IMR-90 (cell line): Measurements from ENCODE around the gene GALNT16. TPM values are rescaled to one million over a fixed set of nuclear protein-coding genes. Genes with fewer than 3 reads are reported as not detected.

Source experiments
- ATAC-seq: fragments of 200-7000 bp; cut with Tn5 transposase; 2 replicates; pipeline ENCODE4 v1.9.1; 2020; ENCODE audit warnings: low read depth, mild to moderate bottlenecking, moderate library complexity
- BruUV-seq: library from RNA; stranded (reverse); fragments of 400-500 nt; replicated peaks from 2 replicates; lab custom pipeline; 2021; lab: Mats Ljungman, UMichigan
- CTCF ChIA-PET: fragments of 300-600 bp; formaldehyde crosslinking; extraction: SDS; loops from one replicate; lab custom pipeline; 2021; ENCODE audit warnings: antibody characterized with exemption; lab: Yijun Ruan, JAX
- POLR2A ChIA-PET: fragments of 300-600 bp; sonication (Branson Sonifier 250); formaldehyde crosslinking; loops from one replicate; lab custom pipeline; 2022; ENCODE audit warnings: antibody characterized with exemption; ENCODE audit not compliant: unreplicated experiment; lab: Charles Lee
- DNase-seq: peaks from one replicate; pipeline ENCODE4 v3.0.0; 2013
- H2AFZ ChIP-seq: replicated peaks from 2 replicates; pipeline ENCODE3; 2013; ENCODE audit warnings: low read length, mild to moderate bottlenecking; ENCODE audit not compliant: poor library complexity
- H2AK5ac ChIP-seq: 2 replicates; pipeline ENCODE4 v1.6.1; 2013; ENCODE audit warnings: low read depth, low read length, inconsistent platforms
- H2AK9ac ChIP-seq: replicated peaks from 2 replicates; pipeline ENCODE3; 2013; ENCODE audit warnings: mild to moderate bottlenecking, low read depth, low read length, moderate library complexity; ENCODE audit not compliant: poor library complexity
- H2BK120ac ChIP-seq: 2 replicates; pipeline ENCODE4 v1.6.1; 2013; ENCODE audit warnings: low read depth, low read length, inconsistent platforms
- H2BK15ac ChIP-seq: 3 replicates; pipeline ENCODE4 v1.6.1; 2013; ENCODE audit warnings: low read depth, low read length, inconsistent platforms
- H2BK20ac ChIP-seq: 2 replicates; pipeline ENCODE4 v1.6.1; 2013; ENCODE audit warnings: low read depth, mild to moderate bottlenecking, inconsistent platforms, low read length, moderate library complexity
- H2BK5ac ChIP-seq: 2 replicates; pipeline ENCODE4 v1.6.1; 2013; ENCODE audit warnings: mild to moderate bottlenecking, low read depth, low read length, inconsistent platforms; ENCODE audit not compliant: poor library complexity, severe bottlenecking
- H3K14ac ChIP-seq: replicated peaks from 2 replicates; pipeline ENCODE4 v1.6.1; 2013; ENCODE audit warnings: low read depth, low read length, inconsistent platforms
- H3K18ac ChIP-seq: 2 replicates; pipeline ENCODE4 v1.6.1; 2013; ENCODE audit warnings: low read depth, low read length, control low read depth
- H3K23ac ChIP-seq: 2 replicates; pipeline ENCODE4 v1.6.1; 2013; ENCODE audit warnings: low read depth, low read length, inconsistent platforms
- H3K27ac ChIP-seq: 2 replicates; pipeline ENCODE4 v1.5.1; 2013; ENCODE audit warnings: mild to moderate bottlenecking, control low read depth, low read length; ENCODE audit not compliant: insufficient read depth
- H3K27me3 ChIP-seq: 2 replicates; pipeline ENCODE4 v1.6.1; 2013; ENCODE audit warnings: low read length; ENCODE audit not compliant: control insufficient read depth, insufficient read depth
- H3K36me3 ChIP-seq: 2 replicates; pipeline ENCODE4 v1.6.1; 2013; ENCODE audit warnings: low read length, mixed read lengths; ENCODE audit not compliant: control insufficient read depth, insufficient read depth
- H3K4ac ChIP-seq: 2 replicates; pipeline ENCODE4 v1.6.1; 2013; ENCODE audit warnings: low read depth, low read length, inconsistent platforms
- H3K4me1 ChIP-seq: 2 replicates; pipeline ENCODE4 v1.6.1; 2013; ENCODE audit warnings: low read length, mixed read lengths; ENCODE audit not compliant: control insufficient read depth, insufficient read depth
- H3K4me2 ChIP-seq: 2 replicates; pipeline ENCODE4 v1.6.1; 2013; ENCODE audit warnings: low read depth, mild to moderate bottlenecking, control low read depth, low read length, moderate library complexity
- H3K4me3 ChIP-seq: 2 replicates; pipeline ENCODE4 v1.5.1; 2013; ENCODE audit warnings: low read depth, mild to moderate bottlenecking, control low read depth, low read length, moderate library complexity; ENCODE audit not compliant: insufficient read depth
- H3K56ac ChIP-seq: 2 replicates; pipeline ENCODE4 v1.6.1; 2013; ENCODE audit warnings: low read length, inconsistent platforms; ENCODE audit not compliant: insufficient read depth; ENCODE audit errors: extremely low read depth
- H3K79me1 ChIP-seq, 2 experiments: 2 replicates each; pipeline ENCODE4 v1.6.1; 2013; ENCODE audit warnings: low read length in 2 of 2, inconsistent platforms in 1 of 2, low read depth in 1 of 2
- H3K9ac ChIP-seq: 2 replicates; pipeline ENCODE4 v1.6.1; 2013; ENCODE audit warnings: low read depth, low read length, control low read depth
- H3K9me1 ChIP-seq: 2 replicates; pipeline ENCODE4 v1.6.1; 2013; ENCODE audit warnings: low read length, inconsistent platforms; ENCODE audit not compliant: insufficient read depth
- H3K9me3 ChIP-seq: 2 replicates; pipeline ENCODE4 v1.6.1; 2013; ENCODE audit warnings: low read length; ENCODE audit not compliant: control insufficient read depth, insufficient read depth
- H4K20me1 ChIP-seq: 2 replicates; pipeline ENCODE4 v1.6.1; 2013; ENCODE audit warnings: low read length, inconsistent platforms; ENCODE audit not compliant: insufficient read depth
- H4K5ac ChIP-seq: 2 replicates; pipeline ENCODE4 v1.6.1; 2013; ENCODE audit warnings: mild to moderate bottlenecking, low read depth, low read length, control low read depth
- H4K8ac ChIP-seq, 2 experiments: 2 replicates each; pipeline ENCODE4 v1.6.1; 2013; ENCODE audit warnings: low read depth in 2 of 2, low read length in 2 of 2, control low read depth in 1 of 2, inconsistent platforms in 1 of 2
- H4K91ac ChIP-seq: 2 replicates; pipeline ENCODE4 v1.6.1; 2013; ENCODE audit warnings: low read depth, low read length, inconsistent platforms; ENCODE audit not compliant: insufficient read depth
- CEBPB ChIP-seq: IDR thresholded peaks from 2 replicates; pipeline ENCODE4 v1.6.1; 2012; ENCODE audit warnings: low read depth, low read length, improper control_type of control experiment
- CHD1 ChIP-seq: IDR thresholded peaks from 2 replicates; pipeline ENCODE4 v1.6.1; 2012; ENCODE audit warnings: low read depth, low read length, improper control_type of control experiment
- MAZ ChIP-seq: IDR thresholded peaks from 2 replicates; pipeline ENCODE4 v1.6.1; 2012; ENCODE audit warnings: low read depth, mild to moderate bottlenecking, low read length, improper control_type of control experiment, moderate library complexity, borderline replicate concordance
- MXI1 ChIP-seq: IDR thresholded peaks from 2 replicates; pipeline ENCODE4 v1.6.1; 2012; ENCODE audit warnings: low read depth, mild to moderate bottlenecking, low read length, moderate library complexity, borderline replicate concordance
- NFE2L2 ChIP-seq: fragments of 150-350 bp; IDR thresholded peaks from 2 replicates; pipeline ENCODE4 v1.6.1; 2016; ENCODE audit warnings: low read depth, mild to moderate bottlenecking, low read length
- RAD21 ChIP-seq: IDR thresholded peaks from 2 replicates; pipeline ENCODE4 v1.6.1; 2012; ENCODE audit warnings: low read length, improper control_type of control experiment
- RCOR1 ChIP-seq: IDR thresholded peaks from 2 replicates; pipeline ENCODE4 v1.6.1; 2012; ENCODE audit warnings: mild to moderate bottlenecking, low read length, improper control_type of control experiment; ENCODE audit not compliant: insufficient replicate concordance
- SMC3 ChIP-seq: fragments of 150-350 bp; IDR thresholded peaks from 2 replicates; pipeline ENCODE4 v1.6.1; 2016; ENCODE audit warnings: low read depth, mild to moderate bottlenecking, antibody characterized with exemption, low read length, moderate library complexity
- WGBS, 2 experiments: methylation state at CpG; one replicate each; pipeline versions ENCODE4 v1.1.5 to v1.1.7; 2013; ENCODE audit warnings: missing lambda C conversion rate in 2 of 2; ENCODE audit not compliant: insufficient read length in 1 of 2; ENCODE audit errors: extremely low coverage in 2 of 2; 5-methylcytosine and 5-hydroxymethylcytosine counted together
- dilution Hi-C: fragments of 300-500 bp; cut with HindIII; formaldehyde crosslinking; loops from one replicate; pipeline ENCODE4 v1.14.3; 2018; ENCODE audit warnings: low sequenced_read_pairs; ENCODE audit not compliant: unreplicated experiment
- in situ Hi-C: fragments of 300-500 bp; cut with MboI; formaldehyde crosslinking; loops from 3 replicates; pipeline ENCODE4 v1.14.3; 2019; ENCODE audit warnings: low sequenced_read_pairs, inconsistent platforms, mixed read lengths
- intact Hi-C: fragments of 100-400 bp; cut with micrococcal nuclease; formaldehyde crosslinking; loops from 2 replicates; pipeline ENCODE4 v1.10.0; 2022
- polyA plus RNA-seq, 3 experiments: library from polyadenylated mRNA; depleted of rRNA; stranded (reverse); fragments of >200 nt; gene quantifications; 2 replicates each; pipeline ENCODE4 v1.2.3, GENCODE V29; 2012; ENCODE audit warnings: low replicate concordance in 1 of 3
- total RNA-seq: library from RNA; depleted of rRNA; stranded (reverse); fragments of >200 nt; gene quantifications from 2 replicates; pipeline ENCODE4 v1.2.3, GENCODE V29; 2012
- TF ChIP-seq, protein P1 (sequence below): fragments of 150-350 bp; IDR thresholded peaks from 2 replicates; pipeline ENCODE4 v1.6.1; 2017; ENCODE audit warnings: mild to moderate bottlenecking, antibody characterized with exemption, low read length, low read depth

Gene GALNT16
- total and polyA plus RNA-seq, 2 of the 4 experiments (the other 2 are of a cell fraction) = 0.36 to 1.5 TPM

GRCh38 chr14:69355154-69355597 is 95.2 kb downstream of the GALNT16 start:
- Histone ChIP-seq H3K18ac (no peak overlapping the region), H2AK5ac (no peak overlapping the region), H3K79me1 (no peaks in the 10 kb centered on the region), H3K56ac (no peak overlapping the region), H2BK15ac (no peak overlapping the region), H3K4me1 (peaks cover 7% of the 10 kb centered on the region), H3K9ac (no peak overlapping the region), H2BK120ac (no peak overlapping the region), H3K36me3 (no peaks in the 10 kb centered on the region), H2BK5ac (no peak overlapping the region), H3K9me1 (no peaks in the 10 kb centered on the region), H2AFZ (no peak overlapping the region), H2BK20ac (no peak overlapping the region), H4K91ac (no peak overlapping the region), H3K9me3 (no peaks in the 10 kb centered on the region), H4K5ac (no peak overlapping the region), H3K4me3 (no peak overlapping the region), H4K20me1 (no peaks in the 10 kb centered on the region), H3K4me2 (no peak overlapping the region), H2AK9ac (no peak overlapping the region), H4K8ac (no peak overlapping the region), H3K27me3 (peaks cover 19% of the 10 kb centered on the region), H3K23ac (no peak overlapping the region), H3K27ac (no peak overlapping the region), H3K4ac (no peak overlapping the region), H3K14ac (no peak overlapping the region)
- no peak for ATAC-seq
- ChIA-PET CTCF (no interaction called here), POLR2A (no interaction called here)
- BruUV-seq = no TSS peak
- intact Hi-C loops (no loop called here), in situ Hi-C loops (loop anchor here (5.0 kb wide), 1 partner anchor 103 kb away; no protein-coding TSS in a partner anchor), dilution Hi-C loops (no loop called here)
- DNase-seq = no peak
- TF ChIP-seq MXI1 (no peak), CHD1 (no peak), MAZ (no peak), RAD21 (no peak), NFE2L2 (no peak), SMC3 (no peak), CEBPB (no peak), RCOR1 (no peak)
- TF ChIP-seq, protein P1, sequence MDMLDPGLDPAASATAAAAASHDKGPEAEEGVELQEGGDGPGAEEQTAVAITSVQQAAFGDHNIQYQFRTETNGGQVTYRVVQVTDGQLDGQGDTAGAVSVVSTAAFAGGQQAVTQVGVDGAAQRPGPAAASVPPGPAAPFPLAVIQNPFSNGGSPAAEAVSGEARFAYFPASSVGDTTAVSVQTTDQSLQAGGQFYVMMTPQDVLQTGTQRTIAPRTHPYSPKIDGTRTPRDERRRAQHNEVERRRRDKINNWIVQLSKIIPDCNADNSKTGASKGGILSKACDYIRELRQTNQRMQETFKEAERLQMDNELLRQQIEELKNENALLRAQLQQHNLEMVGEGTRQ = no peak
- WGBS, 2 experiments = 100% methylated on average over 4 of the region's 6 CpGs; no CpG with 5 or more reads in 1 of the 2 experiments
